Omental fat pad (tissue), 4 donors: ENCODE data around the gene KIF26B. TPM values are rescaled to one million over a fixed set of nuclear protein-coding genes. Genes with fewer than 3 reads are reported as not detected.

Experiments used
- ATAC-seq: fragments of 150-250 bp; one replicate; pipeline ENCODE4 v1.9.1; 2016; ENCODE audit warnings: mild to moderate bottlenecking, moderate library complexity; ENCODE audit not compliant: low FRiP score
- DNase-seq: peaks from one replicate; pipeline ENCODE4 v3.0.0-alpha.2; 2019; ENCODE audit warnings: low spot score
- CTCF ChIP-seq, 3 donors: fragments of 450-650 bp; IDR thresholded peaks; one replicate each; pipeline ENCODE4 v1.5.1; 2016 to 2017; ENCODE audit warnings: antibody characterized with exemption in 3 of 3, mild to moderate bottlenecking in 3 of 3, moderate library complexity in 2 of 3
- total RNA-seq, 4 donors: library from RNA; depleted of rRNA; stranded (reverse); fragments of >200 nt; gene quantifications; one replicate each; pipeline ENCODE4 v1.1.0, GENCODE V29; 2016

The KIF26B gene
- total RNA-seq, 4 donors from 2014 or later: 0.13 to 0.96 (median 0.39) TPM

GRCh38 chr1:245526141-245526540 is 371.4 kb downstream of the KIF26B start:
- ATAC-seq (no peak), DNase-seq (no peak)
- no peak for TF ChIP-seq CTCF (IDR thresholded peaks at IDR 0.05)

GRCh38 chr1:245528258-245528635 is 373.5 kb downstream of the KIF26B start:
- TF ChIP-seq CTCF (IDR thresholded peaks at IDR 0.05): no peak
- ATAC-seq: no peak
- DNase-seq: no peak

- DNase-seq: no peak
- TF ChIP-seq CTCF (IDR thresholded peaks at IDR 0.05): no peak
- ATAC-seq: no peak
Observed at GRCh38 chr1:245530937-245531336, 376.2 kb downstream of the KIF26B start.

- DNase-seq (no peak), ATAC-seq (no peak)
- no peak for TF ChIP-seq CTCF (IDR thresholded peaks at IDR 0.05)
Observed at GRCh38 chr1:245537992-245538391, 383.2 kb downstream of the KIF26B start.

GRCh38 chr1:245538671-245539070 is 383.9 kb downstream of the KIF26B start:
- ATAC-seq (no peak), DNase-seq (no peak)
- no peak for TF ChIP-seq CTCF (IDR thresholded peaks at IDR 0.05)

GRCh38 chr1:245541369-245541768 is 386.6 kb downstream of the KIF26B start:
- ATAC-seq: no peak
- no peak for TF ChIP-seq CTCF (IDR thresholded peaks at IDR 0.05)
- DNase-seq: no peak

- no peak for TF ChIP-seq CTCF (IDR thresholded peaks at IDR 0.05)
- no peak for DNase-seq
- ATAC-seq: no peak
Observed at GRCh38 chr1:245542365-245542764, 387.6 kb downstream of the KIF26B start.
